ENCODE data around the gene RRBP1.
A peak's percentile ranks its signal among the peaks of the same experiment; 100 is the strongest.

The RRBP1 gene

GRCh38 chr20:17570347-17571152 lies 111.5 kb downstream of the RRBP1 start:
- DNase-seq = peak; percentile 21

- DNase-seq = peak; percentile 98
Measured at GRCh38 chr20:17569616-17570346, 112.3 kb downstream of the RRBP1 start, which contains the start of gene DSTN. Gene DSTN (plus strand): TSS chr20:17570075. CDS start chr20:17570209, 134 bp downstream.

GRCh38 chr20:17568972-17569521 lies 113.0 kb downstream of the RRBP1 start:
- DNase-seq = peak; percentile 99

GRCh38 chr20:17568045-17568788 lies 113.8 kb downstream of the RRBP1 start:
- DNase-seq = no peak

- no peak for DNase-seq
Measured at GRCh38 chr20:17566345-17566744, 115.7 kb downstream of the RRBP1 start.

GRCh38 chr20:17565169-17565845 lies 116.7 kb downstream of the RRBP1 start:
- peak; percentile 60 for DNase-seq
